ENCODE results near the gene SMIM35.

SMIM35 gene

GRCh38 chr11:118047749-118048148, 39.0 kb downstream of the SMIM35 start:
- no peak overlapping the region for H3K27ac ChIP-seq (ENCODE audit: low read depth, low read length)
- no peak overlapping the region for H3K9ac ChIP-seq (ENCODE audit: low read length)
- no peaks in the 10 kb centered on the region for H3K4me1 ChIP-seq (ENCODE audit: control insufficient read depth, insufficient read depth, low read length)
- H3K27me3 ChIP-seq (ENCODE audit: control insufficient read depth, insufficient read depth, low read length): 0 out of 2 replicates have a peak, but pooled peaks cover 3% of the 10 kb centered on the region
- H3K9me3 ChIP-seq (ENCODE audit: control insufficient read depth, insufficient read depth, low read depth, low read length): no peaks in the 10 kb centered on the region
- no peaks in the 10 kb centered on the region for H3K36me3 ChIP-seq (ENCODE audit: control insufficient read depth, insufficient read depth, low read length)
- no peak overlapping the region for H3K4me3 ChIP-seq (ENCODE audit: low read depth, low read length)

GRCh38 chr11:118046964-118047700, 39.6 kb downstream of the SMIM35 start:
- H3K27ac ChIP-seq (ENCODE audit: low read depth, low read length): no peak overlapping the region
- H3K9ac ChIP-seq (ENCODE audit: low read length): no peak overlapping the region
- 0 out of 2 replicates have a peak, but pooled peaks cover 3% of the 10 kb centered on the region for H3K27me3 ChIP-seq (ENCODE audit: control insufficient read depth, insufficient read depth, low read length)
- no peaks in the 10 kb centered on the region for H3K9me3 ChIP-seq (ENCODE audit: control insufficient read depth, insufficient read depth, low read depth, low read length)
- H3K4me1 ChIP-seq (ENCODE audit: control insufficient read depth, insufficient read depth, low read length): no peaks in the 10 kb centered on the region
- H3K36me3 ChIP-seq (ENCODE audit: control insufficient read depth, insufficient read depth, low read length): no peaks in the 10 kb centered on the region
- no peak overlapping the region for H3K4me3 ChIP-seq (ENCODE audit: low read depth, low read length)

GRCh38 chr11:118046051-118046963, 40.5 kb downstream of the SMIM35 start:
- no peaks in the 10 kb centered on the region for H3K9me3 ChIP-seq (ENCODE audit: control insufficient read depth, insufficient read depth, low read depth, low read length)
- H3K27ac ChIP-seq (ENCODE audit: low read depth, low read length): no peak overlapping the region
- H3K9ac ChIP-seq (ENCODE audit: low read length): no peak overlapping the region
- H3K36me3 ChIP-seq (ENCODE audit: control insufficient read depth, insufficient read depth, low read length): no peaks in the 10 kb centered on the region
- H3K4me3 ChIP-seq (ENCODE audit: low read depth, low read length): no peak overlapping the region
- H3K27me3 ChIP-seq (ENCODE audit: control insufficient read depth, insufficient read depth, low read length): 0 out of 2 replicates have a peak, but pooled peaks cover 3% of the 10 kb centered on the region
- H3K4me1 ChIP-seq (ENCODE audit: control insufficient read depth, insufficient read depth, low read length): no peaks in the 10 kb centered on the region

- Histone ChIP-seq H3K9me3 (ENCODE audit: control insufficient read depth, insufficient read depth, low read depth, low read length) (no peaks in the 10 kb centered on the region), H3K27ac (ENCODE audit: low read depth, low read length) (no peak overlapping the region), H3K4me3 (ENCODE audit: low read depth, low read length) (no peak overlapping the region), H3K9ac (ENCODE audit: low read length) (no peak overlapping the region), H3K36me3 (ENCODE audit: control insufficient read depth, insufficient read depth, low read length) (no peaks in the 10 kb centered on the region), H3K4me1 (ENCODE audit: control insufficient read depth, insufficient read depth, low read length) (no peaks in the 10 kb centered on the region), H3K27me3 (ENCODE audit: control insufficient read depth, insufficient read depth, low read length) (no peaks in the 10 kb centered on the region)
Observed at GRCh38 chr11:118045191-118045590, 41.6 kb downstream of the SMIM35 start.

GRCh38 chr11:118042796-118043195, 44.0 kb downstream of the SMIM35 start:
- H3K9ac ChIP-seq (ENCODE audit: low read length): no peak overlapping the region
- H3K27me3 ChIP-seq (ENCODE audit: control insufficient read depth, insufficient read depth, low read length): no peaks in the 10 kb centered on the region
- H3K9me3 ChIP-seq (ENCODE audit: control insufficient read depth, insufficient read depth, low read depth, low read length): no peaks in the 10 kb centered on the region
- H3K36me3 ChIP-seq (ENCODE audit: control insufficient read depth, insufficient read depth, low read length): no peaks in the 10 kb centered on the region
- H3K4me1 ChIP-seq (ENCODE audit: control insufficient read depth, insufficient read depth, low read length): no peaks in the 10 kb centered on the region
- H3K27ac ChIP-seq (ENCODE audit: low read depth, low read length): no peak overlapping the region
- H3K4me3 ChIP-seq (ENCODE audit: low read depth, low read length): no peak overlapping the region

- H3K27me3 ChIP-seq (ENCODE audit: control insufficient read depth, insufficient read depth, low read length): no peaks in the 10 kb centered on the region
- no peaks in the 10 kb centered on the region for H3K4me1 ChIP-seq (ENCODE audit: control insufficient read depth, insufficient read depth, low read length)
- no peak overlapping the region for H3K4me3 ChIP-seq (ENCODE audit: low read depth, low read length)
- H3K36me3 ChIP-seq (ENCODE audit: control insufficient read depth, insufficient read depth, low read length): no peaks in the 10 kb centered on the region
- H3K27ac ChIP-seq (ENCODE audit: low read depth, low read length): no peak overlapping the region
- no peak overlapping the region for H3K9ac ChIP-seq (ENCODE audit: low read length)
- no peaks in the 10 kb centered on the region for H3K9me3 ChIP-seq (ENCODE audit: control insufficient read depth, insufficient read depth, low read depth, low read length)
Observed at GRCh38 chr11:118042141-118042540, 44.6 kb downstream of the SMIM35 start.

GRCh38 chr11:118033443-118033842, 53.3 kb downstream of the SMIM35 start:
- Histone ChIP-seq H3K9me3 (ENCODE audit: control insufficient read depth, insufficient read depth, low read depth, low read length) (no peaks in the 10 kb centered on the region), H3K9ac (ENCODE audit: low read length) (no peak overlapping the region), H3K27me3 (ENCODE audit: control insufficient read depth, insufficient read depth, low read length) (no peaks in the 10 kb centered on the region), H3K36me3 (ENCODE audit: control insufficient read depth, insufficient read depth, low read length) (no peaks in the 10 kb centered on the region), H3K4me3 (ENCODE audit: low read depth, low read length) (no peak overlapping the region), H3K27ac (ENCODE audit: low read depth, low read length) (no peak overlapping the region), H3K4me1 (ENCODE audit: control insufficient read depth, insufficient read depth, low read length) (no peaks in the 10 kb centered on the region)

GRCh38 chr11:118028626-118029025, 58.1 kb downstream of the SMIM35 start:
- Histone ChIP-seq H3K27me3 (ENCODE audit: control insufficient read depth, insufficient read depth, low read length) (no peaks in the 10 kb centered on the region), H3K9ac (ENCODE audit: low read length) (no peak overlapping the region)

GRCh38 chr11:118027694-118028093, 59.1 kb downstream of the SMIM35 start:
- H3K27ac ChIP-seq (ENCODE audit: low read depth, low read length): no peak overlapping the region
- H3K36me3 ChIP-seq (ENCODE audit: control insufficient read depth, insufficient read depth, low read length): no peaks in the 10 kb centered on the region
- no peak overlapping the region for H3K4me3 ChIP-seq (ENCODE audit: low read depth, low read length)
- no peak overlapping the region for H3K9ac ChIP-seq (ENCODE audit: low read length)
- no peaks in the 10 kb centered on the region for H3K4me1 ChIP-seq (ENCODE audit: control insufficient read depth, insufficient read depth, low read length)
- no peaks in the 10 kb centered on the region for H3K9me3 ChIP-seq (ENCODE audit: control insufficient read depth, insufficient read depth, low read depth, low read length)
- H3K27me3 ChIP-seq (ENCODE audit: control insufficient read depth, insufficient read depth, low read length): no peaks in the 10 kb centered on the region

More at GRCh38 chr11:118028626-118029025, 58.1 kb downstream of the SMIM35 start:
- H3K36me3 ChIP-seq (ENCODE audit: control insufficient read depth, insufficient read depth, low read length): no peaks in the 10 kb centered on the region
- no peaks in the 10 kb centered on the region for H3K9me3 ChIP-seq (ENCODE audit: control insufficient read depth, insufficient read depth, low read depth, low read length)
- no peak overlapping the region for H3K27ac ChIP-seq (ENCODE audit: low read depth, low read length)
- no peaks in the 10 kb centered on the region for H3K4me1 ChIP-seq (ENCODE audit: control insufficient read depth, insufficient read depth, low read length)
- no peak overlapping the region for H3K4me3 ChIP-seq (ENCODE audit: low read depth, low read length)

GRCh38 chr11:118021146-118021545, 65.6 kb downstream of the SMIM35 start:
- Histone ChIP-seq H3K27ac (ENCODE audit: low read depth, low read length) (no peak overlapping the region), H3K4me1 (ENCODE audit: control insufficient read depth, insufficient read depth, low read length) (no peaks in the 10 kb centered on the region), H3K36me3 (ENCODE audit: control insufficient read depth, insufficient read depth, low read length) (no peaks in the 10 kb centered on the region), H3K27me3 (ENCODE audit: control insufficient read depth, insufficient read depth, low read length) (peaks cover 7% of the 10 kb centered on the region; the same call in 1 of the 2 replicates), H3K4me3 (ENCODE audit: low read depth, low read length) (no peak overlapping the region), H3K9ac (ENCODE audit: low read length) (no peak overlapping the region), H3K9me3 (ENCODE audit: control insufficient read depth, insufficient read depth, low read depth, low read length) (peaks cover 6% of the 10 kb centered on the region; the same call in 1 of the 2 replicates)

GRCh38 chr11:118018401-118018800, 68.4 kb downstream of the SMIM35 start:
- H3K27ac ChIP-seq (ENCODE audit: low read depth, low read length): no peak overlapping the region
- no peaks in the 10 kb centered on the region for H3K4me1 ChIP-seq (ENCODE audit: control insufficient read depth, insufficient read depth, low read length)
- H3K36me3 ChIP-seq (ENCODE audit: control insufficient read depth, insufficient read depth, low read length): no peaks in the 10 kb centered on the region
- no peak overlapping the region for H3K9ac ChIP-seq (ENCODE audit: low read length)
- peaks cover 7% of the 10 kb centered on the region; the same call in 1 of the 2 replicates for H3K27me3 ChIP-seq (ENCODE audit: control insufficient read depth, insufficient read depth, low read length)
- H3K9me3 ChIP-seq (ENCODE audit: control insufficient read depth, insufficient read depth, low read depth, low read length): peaks cover 6% of the 10 kb centered on the region; the same call in 1 of the 2 replicates
- no peak overlapping the region for H3K4me3 ChIP-seq (ENCODE audit: low read depth, low read length)
